HepG2 (cell line): Measurements from ENCODE around the gene ZNF839. TPM values are rescaled to one million over a fixed set of nuclear protein-coding genes. Genes with fewer than 3 reads are reported as not detected.

Source experiments
- CENPBD1 ChIP-seq: sonication (generic); formaldehyde crosslinking; IDR thresholded peaks from 2 replicates; pipeline ENCODE4 v1.8.0; 2022; ENCODE audit warnings: missing genetic modification reagents, low read depth, mild to moderate bottlenecking, borderline replicate concordance
- DR1 ChIP-seq: sonication (generic); formaldehyde crosslinking; IDR thresholded peaks from 2 replicates; pipeline ENCODE4 v1.8.0; 2021; ENCODE audit warnings: mild to moderate bottlenecking, missing genetic modification reagents, inconsistent platforms
- EEA1 ChIP-seq: sonication (generic); formaldehyde crosslinking; IDR thresholded peaks from 2 replicates; pipeline ENCODE4 v1.5.1; 2020; ENCODE audit warnings: mild to moderate bottlenecking, missing genetic modification reagents, borderline replicate concordance
- GATA4 ChIP-seq: sonication (generic); IDR thresholded peaks from 2 replicates; pipeline ENCODE4 v1.6.1; 2016; ENCODE audit warnings: antibody characterized with exemption, low read depth, borderline replicate concordance
- GLMP ChIP-seq: sonication (generic); formaldehyde crosslinking; IDR thresholded peaks from 2 replicates; pipeline ENCODE4 v1.9.0; 2021; ENCODE audit warnings: missing genetic modification reagents, mild to moderate bottlenecking, borderline replicate concordance
- HNF1B ChIP-seq: sonication (generic); formaldehyde crosslinking; IDR thresholded peaks from 2 replicates; pipeline ENCODE4 v1.5.1; 2020; ENCODE audit warnings: mild to moderate bottlenecking, moderate library complexity, missing genetic modification reagents
- NCOA5 ChIP-seq: sonication (generic); formaldehyde crosslinking; IDR thresholded peaks from 2 replicates; pipeline ENCODE4 v1.4.0; 2020; ENCODE audit warnings: missing genetic modification reagents
- PTBP1 ChIP-seq: fragments of 200-400 bp; formaldehyde crosslinking; IDR thresholded peaks from 2 replicates; pipeline ENCODE4 v1.6.1; 2018; ENCODE audit warnings: low read length, low read depth; ENCODE audit not compliant: poor library complexity, severe bottlenecking
- RARG ChIP-seq: sonication (generic); formaldehyde crosslinking; IDR thresholded peaks from 2 replicates; pipeline ENCODE4 v1.4.0; 2020; ENCODE audit warnings: low read depth, mild to moderate bottlenecking, missing genetic modification reagents
- SUZ12 ChIP-seq: fragments of 150-350 bp; IDR thresholded peaks from 2 replicates; pipeline ENCODE4 v1.6.1; 2014; ENCODE audit warnings: low read depth, low read length
- TBP ChIP-seq: sonication (generic); formaldehyde crosslinking; IDR thresholded peaks from 2 replicates; pipeline ENCODE4 v1.5.0; 2020; ENCODE audit warnings: missing genetic modification reagents
- ZBTB37 ChIP-seq: sonication (generic); formaldehyde crosslinking; IDR thresholded peaks from 2 replicates; pipeline ENCODE4 v1.4.0; 2020; ENCODE audit warnings: mild to moderate bottlenecking, missing genetic modification reagents
- ZEB1 ChIP-seq: IDR thresholded peaks from 2 replicates; pipeline ENCODE4 v1.6.1; 2012; ENCODE audit warnings: mild to moderate bottlenecking, low read depth, inconsistent platforms; ENCODE audit not compliant: insufficient replicate concordance
- ZFX ChIP-seq: sonication (generic); formaldehyde crosslinking; IDR thresholded peaks from 2 replicates; pipeline ENCODE4 v1.4.0; 2020; ENCODE audit warnings: mild to moderate bottlenecking, low read depth, missing genetic modification reagents, moderate library complexity
- ZKSCAN5 ChIP-seq: sonication (generic); formaldehyde crosslinking; IDR thresholded peaks from 2 replicates; pipeline ENCODE4 v1.5.1; 2020; ENCODE audit warnings: mild to moderate bottlenecking, missing genetic modification reagents
- ZNF225 ChIP-seq: sonication (generic); formaldehyde crosslinking; IDR thresholded peaks from 2 replicates; pipeline ENCODE4 v1.4.0; 2020; ENCODE audit warnings: mild to moderate bottlenecking, missing genetic modification reagents
- ZNF567 ChIP-seq: sonication (generic); formaldehyde crosslinking; IDR thresholded peaks from 2 replicates; pipeline ENCODE4 v1.8.1; 2023; ENCODE audit warnings: mild to moderate bottlenecking, missing genetic modification reagents, borderline replicate concordance
- ZNF580 ChIP-seq: IDR thresholded peaks from 2 replicates; pipeline ENCODE4 v1.6.1; 2016; ENCODE audit warnings: low read depth, borderline replicate concordance
- ZNF619 ChIP-seq: sonication (generic); formaldehyde crosslinking; IDR thresholded peaks from 2 replicates; pipeline ENCODE4 v1.4.0; 2020; ENCODE audit warnings: mild to moderate bottlenecking, missing genetic modification reagents
- ZNF713 ChIP-seq: sonication (generic); formaldehyde crosslinking; IDR thresholded peaks from 2 replicates; pipeline ENCODE4 v1.4.0; 2020; ENCODE audit warnings: mild to moderate bottlenecking, missing genetic modification reagents
- ZNF891 ChIP-seq: sonication (generic); formaldehyde crosslinking; IDR thresholded peaks from 2 replicates; pipeline ENCODE4 v1.5.0; 2020; ENCODE audit warnings: mild to moderate bottlenecking, missing genetic modification reagents
- polyA plus RNA-seq, 8 experiments: library from polyadenylated mRNA; depleted of rRNA in 3 of 8; stranded (reverse) in 7 of 8; unstranded in 1 of 8; fragments of >200 nt; fragmentation: Illumina TruSeq in 4 of 8; extraction: Trizol in 4 of 8; gene quantifications; 2 replicates each; pipeline versions ENCODE4 v1.2.1 to v1.2.3, GENCODE V29; 2011 to 2016; ENCODE audit warnings: low read depth in 4 of 8, missing spikeins in 1 of 8, mixed read lengths in 1 of 8; ENCODE audit not compliant: insufficient read depth in 1 of 8
- total RNA-seq, 5 experiments: library from RNA; depleted of rRNA; stranded (reverse); fragments of >200 nt; fragmentation: Illumina TruSeq; extraction: Trizol; gene quantifications; 2 replicates each; pipeline ENCODE4 v1.2.3, GENCODE V29; 2016; ENCODE audit warnings: low read depth in 1 of 5
- TF ChIP-seq, protein P1 (sequence below): sonication (generic); formaldehyde crosslinking; IDR thresholded peaks from 2 replicates; pipeline ENCODE4 v1.5.0; 2020; ENCODE audit warnings: missing genetic modification reagents, mild to moderate bottlenecking, borderline replicate concordance

ZNF839 gene
- total and polyA plus RNA-seq, 2 of the 13 experiments (the other 11 are each of a cell fraction or from before 2014, with no cell fraction given): 11.1 to 12.8 TPM

DNA sequence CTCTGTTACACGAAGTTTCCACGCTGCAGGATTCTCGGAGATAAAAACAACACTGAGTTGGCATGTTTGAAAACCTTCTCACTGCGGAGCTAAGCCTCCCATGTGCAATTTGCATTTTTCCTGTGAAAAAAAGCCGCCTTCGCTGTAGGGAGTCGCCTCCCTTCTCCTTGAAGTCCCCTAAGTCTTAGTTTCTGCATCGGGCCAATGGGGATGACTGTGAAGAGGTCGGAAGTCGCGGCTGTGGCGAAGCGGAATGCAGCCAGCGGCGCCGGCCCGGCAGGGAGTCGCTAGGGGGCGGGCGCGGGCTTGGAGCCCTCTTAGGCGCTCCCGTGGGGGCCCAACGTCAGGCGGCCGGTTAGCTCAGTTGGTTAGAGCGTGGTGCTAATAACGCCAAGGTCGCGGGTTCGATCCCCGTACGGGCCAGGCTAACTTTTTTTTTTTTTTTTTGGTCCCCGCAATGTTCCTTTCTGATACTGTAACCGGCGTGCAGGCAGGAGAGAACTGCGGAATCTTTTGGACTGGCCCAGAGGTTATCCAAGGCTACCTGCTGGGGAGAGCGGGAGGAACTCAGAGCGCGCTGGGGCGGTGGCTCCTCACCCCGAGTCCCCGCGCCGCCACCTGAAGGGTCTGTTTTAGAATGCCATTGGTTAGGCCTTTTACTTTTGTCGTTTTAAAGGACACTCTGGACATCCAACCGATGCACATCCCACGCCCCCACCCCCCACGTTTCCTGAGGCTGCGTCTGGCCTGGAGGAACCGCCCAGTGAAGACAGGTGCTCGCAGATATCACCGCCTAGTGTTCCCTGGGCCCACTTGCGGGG is 2.6 kb upstream of the ZNF839 start (continued):
- no peak for TF ChIP-seq ZNF567 (CRISPR knock-in tag)
- peak; percentile 69 for TF ChIP-seq ZFX
- TF ChIP-seq EEA1: no peak
- no peak for TF ChIP-seq GLMP
- TF ChIP-seq ZEB1: peak; percentile 75
- TF ChIP-seq PTBP1: no peak
- TF ChIP-seq DR1: peak; percentile 35; the same call in 1 of the 2 replicates
- TF ChIP-seq, protein P1, sequence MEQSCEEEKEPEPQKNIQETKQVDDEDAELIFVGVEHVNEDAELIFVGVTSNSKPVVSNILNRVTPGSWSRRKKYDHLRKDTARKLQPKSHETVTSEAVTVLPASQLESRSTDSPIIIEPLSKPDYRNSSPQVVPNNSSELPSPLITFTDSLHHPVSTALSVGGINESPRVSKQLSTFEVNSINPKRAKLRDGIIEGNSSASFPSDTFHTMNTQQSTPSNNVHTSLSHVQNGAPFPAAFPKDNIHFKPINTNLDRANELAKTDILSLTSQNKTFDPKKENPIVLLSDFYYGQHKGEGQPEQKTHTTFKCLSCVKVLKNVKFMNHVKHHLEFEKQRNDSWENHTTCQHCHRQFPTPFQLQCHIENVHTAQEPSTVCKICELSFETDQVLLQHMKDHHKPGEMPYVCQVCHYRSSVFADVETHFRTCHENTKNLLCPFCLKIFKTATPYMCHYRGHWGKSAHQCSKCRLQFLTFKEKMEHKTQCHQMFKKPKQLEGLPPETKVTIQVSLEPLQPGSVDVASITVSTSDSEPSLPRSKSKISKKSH (CRISPR knock-in tag): 0 out of 2 replicates have a peak, but pooled peaks have one; percentile 13
- TF ChIP-seq GATA4: peak; percentile 12; the same call in 1 of the 2 replicates
- no peak for TF ChIP-seq CENPBD1 (CRISPR knock-in tag)
- TF ChIP-seq ZKSCAN5 (CRISPR knock-in tag): 0 out of 2 replicates have a peak, but pooled peaks have one; percentile 65
- peak; percentile 93; the same call in 1 of the 2 replicates for TF ChIP-seq HNF1B (CRISPR knock-in tag)
- peak; percentile 84 for TF ChIP-seq ZNF580
- TF ChIP-seq ZNF619 (CRISPR knock-in tag): peak; percentile 38; the same call in 1 of the 2 replicates
- no peak for TF ChIP-seq TBP (CRISPR knock-in tag)
- TF ChIP-seq RARG (CRISPR knock-in tag): no peak
- no peak for TF ChIP-seq NCOA5 (CRISPR knock-in tag)
- peak; percentile 88 for TF ChIP-seq ZBTB37 (CRISPR knock-in tag)
- TF ChIP-seq ZNF225 (CRISPR knock-in tag): no peak
- no peak for TF ChIP-seq ZNF713 (CRISPR knock-in tag)
- TF ChIP-seq ZNF891 (CRISPR knock-in tag): 0 out of 2 replicates have a peak, but pooled peaks have one; percentile 58
- no peak; the same call in 1 of the 2 replicates for TF ChIP-seq SUZ12
